B cell (primary cell): ENCODE results near the gene TADA1. TPM values are rescaled to one million over a fixed set of nuclear protein-coding genes. Genes with fewer than 3 reads are reported as not detected.

Experiments
- ATAC-seq: fragments of 200-7000 bp; cut with Tn5 transposase; one replicate; pipeline ENCODE4 v1.10.0; 2021; ENCODE audit warnings: low read depth, mild to moderate bottlenecking, moderate number of reproducible peaks, moderate library complexity
- CTCF ChIA-PET: fragments of 350-600 bp; sonication (Branson Sonifier 250); formaldehyde crosslinking; loops from one replicate; lab custom pipeline; 2021; ENCODE audit warnings: antibody characterized with exemption, inconsistent platforms; lab: Charles Lee
- POLR2A ChIA-PET: fragments of 350-600 bp; sonication (Branson Sonifier 250); formaldehyde crosslinking; loops from one replicate; lab custom pipeline; 2021; ENCODE audit warnings: antibody characterized with exemption; lab: Charles Lee
- DNase-seq: peaks from one replicate; pipeline ENCODE4 v3.0.0; 2013
- H2AFZ ChIP-seq: 2 replicates; pipeline ENCODE4 v1.6.1; 2012; ENCODE audit warnings: mild to moderate bottlenecking, low read depth, low read length; ENCODE audit not compliant: insufficient read depth, poor library complexity, severe bottlenecking
- H3K27ac ChIP-seq, 2 donors: 1 replicate in 1 of 2; 2 replicates in 1 of 2; pipeline ENCODE4 v1.5.1; 2012 to 2013; ENCODE audit warnings: low read length in 2 of 2, mild to moderate bottlenecking in 2 of 2, moderate library complexity in 1 of 2
- H3K27me3 ChIP-seq, 4 experiments: fragments of 200-600 bp in 1 of 4; sonication (generic) in 1 of 4; replicated peaks in 1 of 4; 1 replicate in 2 of 4; 2 replicates in 2 of 4; pipeline versions ENCODE4 v1.6.1 to v1.7.0; 2013 to 2016; ENCODE audit warnings: low read length in 3 of 4, mild to moderate bottlenecking in 2 of 4, mixed read lengths in 1 of 4, moderate library complexity in 1 of 4; ENCODE audit not compliant: insufficient read depth in 4 of 4, control insufficient read depth in 3 of 4; ENCODE audit errors: control extremely low read depth in 1 of 4
- H3K36me3 ChIP-seq, 2 experiments: replicated peaks in 1 of 2; 1 replicate in 1 of 2; 2 replicates in 1 of 2; pipeline versions ENCODE4 v1.6.1 to v1.7.1; 2013; ENCODE audit warnings: low read length in 1 of 2; ENCODE audit not compliant: insufficient read depth in 2 of 2, control insufficient read depth in 1 of 2; ENCODE audit errors: control extremely low read depth in 1 of 2, extremely low read depth in 1 of 2
- H3K4me1 ChIP-seq, 2 donors: fragments of 200-600 bp in 1 of 2; sonication (generic) in 1 of 2; 1 replicate in 1 of 2; 2 replicates in 1 of 2; pipeline versions ENCODE4 v1.5.1 to v1.6.1; 2013 to 2017; ENCODE audit warnings: low read length in 2 of 2; ENCODE audit not compliant: control insufficient read depth in 2 of 2, insufficient read depth in 2 of 2
- H3K4me2 ChIP-seq: replicated peaks from 2 replicates; pipeline ENCODE3; 2012; ENCODE audit warnings: mild to moderate bottlenecking, low read depth, low read length; ENCODE audit not compliant: poor library complexity, severe bottlenecking
- H3K4me3 ChIP-seq, 5 experiments: fragments of 200-600 bp in 1 of 5; sonication (generic) in 1 of 5; 1 replicate in 3 of 5; 2 replicates in 2 of 5; pipeline versions ENCODE4 v1.5.1 to v1.7.0; 2011 to 2016; ENCODE audit warnings: low read length in 4 of 5, mild to moderate bottlenecking in 4 of 5, low read depth in 2 of 5, control low read depth in 1 of 5, moderate library complexity in 1 of 5; ENCODE audit not compliant: insufficient read depth in 1 of 5; ENCODE audit errors: control extremely low read depth in 1 of 5, extremely low read depth in 1 of 5
- H3K79me2 ChIP-seq: fragments of 200-600 bp; sonication (generic); one replicate; pipeline ENCODE4 v1.6.0; 2016; ENCODE audit warnings: low read length; ENCODE audit not compliant: control insufficient read depth, insufficient read depth
- H3K9ac ChIP-seq: fragments of 200-600 bp; sonication (generic); 2 replicates; pipeline ENCODE4 v1.6.1; 2017; ENCODE audit warnings: mild to moderate bottlenecking, low read length, moderate library complexity
- H3K9me3 ChIP-seq, 3 donors: one replicate each; pipeline versions ENCODE4 v1.6.1 to v1.7.1; 2013; ENCODE audit warnings: low read length in 2 of 3; ENCODE audit not compliant: control insufficient read depth in 2 of 3, insufficient read depth in 1 of 3; ENCODE audit errors: control extremely low read depth in 1 of 3
- H4K20me1 ChIP-seq: 2 replicates; pipeline ENCODE4 v1.6.0; 2012; ENCODE audit warnings: mild to moderate bottlenecking, low read length; ENCODE audit not compliant: insufficient read depth, control insufficient read depth, poor library complexity, severe bottlenecking
- H3K27ac Mint-ChIP-seq: one replicate; pipeline ENCODE4 v1.8.0; 2021; ENCODE audit warnings: mixed read lengths
- H3K27me3 Mint-ChIP-seq: one replicate; pipeline ENCODE4 v1.8.0; 2021; ENCODE audit warnings: mixed read lengths
- H3K4me1 Mint-ChIP-seq: one replicate; pipeline ENCODE4 v1.8.0; 2021; ENCODE audit warnings: mixed read lengths
- H3K4me3 Mint-ChIP-seq: one replicate; pipeline ENCODE4 v1.8.0; 2021; ENCODE audit warnings: mixed read lengths
- H3K9me3 Mint-ChIP-seq: one replicate; pipeline ENCODE4 v1.8.0; 2022; ENCODE audit warnings: mixed read lengths; ENCODE audit not compliant: insufficient read depth
- EZH2 ChIP-seq: IDR thresholded peaks from 2 replicates; pipeline ENCODE4 v1.6.1; 2012; ENCODE audit warnings: borderline replicate concordance, low read depth, mild to moderate bottlenecking, moderate library complexity, low read length; ENCODE audit not compliant: insufficient read depth, poor library complexity, severe bottlenecking
- WGBS: methylation state at CpG from one replicate; pipeline ENCODE4 v1.1.5; 2013; ENCODE audit warnings: missing lambda C conversion rate; ENCODE audit not compliant: insufficient coverage; 5-methylcytosine and 5-hydroxymethylcytosine counted together
- intact Hi-C: fragments of 100-400 bp; cut with micrococcal nuclease; formaldehyde crosslinking; loops from one replicate; pipeline ENCODE4 v1.10.0; 2022
- polyA plus RNA-seq: library from polyadenylated mRNA; depleted of rRNA; stranded (reverse); fragments of >200 nt; gene quantifications from 2 replicates; pipeline ENCODE4 v1.2.3, GENCODE V29; 2012
- total RNA-seq, 2 donors: library from RNA; stranded (reverse); fragments of 120-200 nt in 1 of 2; gene quantifications; 1 replicate in 1 of 2; 2 replicates in 1 of 2; pipeline versions ENCODE4 v1.2.3 to v1.2.4, GENCODE V29; 2013 to 2022
- TF ChIP-seq, protein P1 (sequence below): fragments of 200-600 bp; IDR thresholded peaks from one replicate; pipeline ENCODE4 v1.8.0; 2022; ENCODE audit warnings: antibody characterized with exemption, mild to moderate bottlenecking

The TADA1 gene
- total and polyA plus RNA-seq, 2 donors (not counting 1 experiment from before 2014, with no cell fraction given), result 12.0 to 12.9 TPM

DNA sequence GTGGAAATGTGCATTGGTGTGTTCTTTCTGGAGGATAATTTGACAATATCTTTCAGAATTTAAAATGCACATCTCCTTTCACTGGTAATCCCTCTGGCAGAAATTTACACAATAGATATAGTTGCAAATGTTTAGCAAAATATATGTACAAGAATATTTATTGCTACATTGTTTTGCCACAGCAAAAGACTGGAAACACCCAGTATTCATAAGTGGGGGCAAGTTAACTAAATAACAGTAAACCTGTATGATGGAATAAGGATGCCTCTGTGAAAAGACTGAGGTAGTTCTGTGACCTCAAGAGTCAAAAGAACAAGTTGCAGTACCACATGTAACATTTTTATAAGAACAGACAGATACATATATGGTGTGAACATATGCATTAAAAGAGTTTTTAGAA, 13.7 kb upstream of the TADA1 start:
- H3K27ac Mint-ChIP-seq, result no peak overlapping the region
- H3K4me3 Mint-ChIP-seq, result no peak overlapping the region
- intact Hi-C loops, result no loop called here
- POLR2A ChIA-PET, result no interaction called here
- no peaks in the 10 kb centered on the region for H3K9me3 ChIP-seq
- H4K20me1 ChIP-seq, result no peaks in the 10 kb centered on the region
- no peaks in the 10 kb centered on the region for H3K79me2 ChIP-seq
- peaks cover 0 to 18% (median 8%) of the 10 kb centered on the region in 4 experiments for H3K27me3 ChIP-seq
- no peaks in the 10 kb centered on the region for H3K36me3 ChIP-seq
- peaks cover 34% of the 10 kb centered on the region for H3K27me3 Mint-ChIP-seq
- no peaks in the 10 kb centered on the region for H3K9me3 Mint-ChIP-seq
- no peak overlapping the region for H3K4me3 ChIP-seq
- H3K4me2 ChIP-seq, result no peak overlapping the region
- no peak overlapping the region for H3K9ac ChIP-seq
- H2AFZ ChIP-seq, result no peak overlapping the region
- H3K4me1 Mint-ChIP-seq, result peaks cover 4% of the 10 kb centered on the region
- no peak for TF ChIP-seq EZH2
- TF ChIP-seq, protein P1, sequence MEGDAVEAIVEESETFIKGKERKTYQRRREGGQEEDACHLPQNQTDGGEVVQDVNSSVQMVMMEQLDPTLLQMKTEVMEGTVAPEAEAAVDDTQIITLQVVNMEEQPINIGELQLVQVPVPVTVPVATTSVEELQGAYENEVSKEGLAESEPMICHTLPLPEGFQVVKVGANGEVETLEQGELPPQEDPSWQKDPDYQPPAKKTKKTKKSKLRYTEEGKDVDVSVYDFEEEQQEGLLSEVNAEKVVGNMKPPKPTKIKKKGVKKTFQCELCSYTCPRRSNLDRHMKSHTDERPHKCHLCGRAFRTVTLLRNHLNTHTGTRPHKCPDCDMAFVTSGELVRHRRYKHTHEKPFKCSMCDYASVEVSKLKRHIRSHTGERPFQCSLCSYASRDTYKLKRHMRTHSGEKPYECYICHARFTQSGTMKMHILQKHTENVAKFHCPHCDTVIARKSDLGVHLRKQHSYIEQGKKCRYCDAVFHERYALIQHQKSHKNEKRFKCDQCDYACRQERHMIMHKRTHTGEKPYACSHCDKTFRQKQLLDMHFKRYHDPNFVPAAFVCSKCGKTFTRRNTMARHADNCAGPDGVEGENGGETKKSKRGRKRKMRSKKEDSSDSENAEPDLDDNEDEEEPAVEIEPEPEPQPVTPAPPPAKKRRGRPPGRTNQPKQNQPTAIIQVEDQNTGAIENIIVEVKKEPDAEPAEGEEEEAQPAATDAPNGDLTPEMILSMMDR, result no peak
- DNase-seq, result no peak
- no peak for ATAC-seq
- H3K4me1 ChIP-seq, result peaks cover 2 to 4% of the 10 kb centered on the region in 2 donors
- CTCF ChIA-PET, result no interaction called here
- no peak overlapping the region for H3K27ac ChIP-seq

DNA sequence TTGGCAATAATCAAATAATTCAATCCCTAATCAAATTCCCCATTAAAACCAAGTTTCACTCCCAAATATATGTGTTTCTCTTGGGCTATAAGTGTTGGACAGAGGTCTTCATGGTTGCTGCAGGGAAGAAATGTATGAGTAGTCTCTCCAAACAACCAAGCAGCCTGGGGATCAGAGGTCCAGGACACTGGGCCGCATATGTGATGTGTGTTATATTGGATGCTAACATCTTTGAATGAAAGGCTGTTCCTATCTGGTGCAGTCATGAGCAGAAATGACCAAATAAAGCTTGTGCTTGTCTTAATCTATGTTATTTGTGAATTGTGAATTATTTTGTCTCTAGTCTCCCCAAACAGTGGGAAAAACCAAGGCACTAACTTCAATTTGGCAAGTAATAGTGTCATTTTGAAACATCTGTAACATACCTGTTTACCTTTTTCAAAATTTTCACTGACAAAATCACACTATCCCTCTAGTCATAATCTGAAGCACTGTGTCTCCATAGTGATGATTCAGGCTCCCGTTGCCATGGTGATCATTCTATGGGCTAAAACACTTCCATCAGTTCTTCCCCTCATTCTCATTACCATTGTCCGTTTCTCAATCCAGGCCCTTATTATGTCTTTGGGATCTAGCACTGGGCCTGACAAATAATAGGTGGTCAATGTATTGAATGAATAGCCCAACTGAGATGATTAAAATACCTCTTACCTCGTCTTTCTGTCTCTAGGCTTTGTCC, 12.5 kb upstream of the TADA1 start:
- Histone ChIP-seq H3K27ac (no peak overlapping the region), H4K20me1 (no peaks in the 10 kb centered on the region), H3K36me3 (no peaks in the 10 kb centered on the region), H3K4me1 (peaks cover 14 to 16% of the 10 kb centered on the region in 2 donors), H3K27me3 (peaks cover 0 to 31% (median 18%) of the 10 kb centered on the region in 4 experiments), H3K9ac (no peak overlapping the region), H2AFZ (no peak overlapping the region), H3K4me3 (no peak overlapping the region), H3K4me2 (no peak overlapping the region), H3K9me3 (peaks cover 0 to 9% (median 0%) of the 10 kb centered on the region in 3 donors), H3K79me2 (no peaks in the 10 kb centered on the region)
- ChIA-PET CTCF (no interaction called here), POLR2A (no interaction called here)
- H3K9me3 Mint-ChIP-seq, result no peaks in the 10 kb centered on the region
- peaks cover 37% of the 10 kb centered on the region for H3K27me3 Mint-ChIP-seq
- 100% methylated on average over 2 of the region's 4 CpGs for WGBS
- H3K4me1 Mint-ChIP-seq, result peaks cover 10% of the 10 kb centered on the region
- TF ChIP-seq, protein P1, result no peak
- no peak for TF ChIP-seq EZH2
- ATAC-seq (no peak), DNase-seq (no peak)
- H3K4me3 Mint-ChIP-seq, result no peak overlapping the region
- H3K27ac Mint-ChIP-seq, result no peak overlapping the region
- intact Hi-C loops, result no loop called here
